Liver (tissue), 9 donors: ENCODE results near the gene HAO2. TPM values are rescaled to one million over a fixed set of nuclear protein-coding genes. Genes with fewer than 3 reads are reported as not detected.
"Not testable (repeated sequence)": the region's sequence is repeated elsewhere in the genome, so short reads cannot be mapped to it uniquely, and the experiment has no call there.

ENCODE experiments used
- DNase-seq: peaks from one replicate; pipeline ENCODE4 v3.0.0-alpha.2; 2017; ENCODE audit warnings: low spot score
- H3K27ac ChIP-seq, 2 donors: one replicate each; pipeline ENCODE4 v1.7.0; 2013; ENCODE audit warnings: inconsistent platforms in 2 of 2, low read length in 2 of 2, control low read depth in 1 of 2, low read depth in 1 of 2, mild to moderate bottlenecking in 1 of 2
- H3K27me3 ChIP-seq, 4 donors: one replicate each; pipeline versions ENCODE4 v1.6.1 to v1.7.0; 2013; ENCODE audit warnings: low read length in 3 of 4, inconsistent platforms in 1 of 4, mild to moderate bottlenecking in 1 of 4, moderate library complexity in 1 of 4; ENCODE audit not compliant: control insufficient read depth in 4 of 4, insufficient read depth in 4 of 4
- H3K36me3 ChIP-seq, 4 donors: one replicate each; pipeline versions ENCODE4 v1.6.1 to v1.7.0; 2013; ENCODE audit warnings: low read length in 3 of 4, mild to moderate bottlenecking in 3 of 4, low read depth in 1 of 4, moderate library complexity in 1 of 4; ENCODE audit not compliant: control insufficient read depth in 4 of 4, insufficient read depth in 3 of 4
- H3K4me1 ChIP-seq, 4 donors: one replicate each; pipeline versions ENCODE4 v1.6.1 to v1.7.0; 2013; ENCODE audit warnings: low read length in 3 of 4, mild to moderate bottlenecking in 3 of 4, moderate library complexity in 1 of 4; ENCODE audit not compliant: control insufficient read depth in 4 of 4, insufficient read depth in 4 of 4
- H3K4me3 ChIP-seq, 3 donors: one replicate each; pipeline versions ENCODE4 v1.6.1 to v1.7.0; 2013; ENCODE audit warnings: low read length in 3 of 3, control low read depth in 1 of 3, low read depth in 1 of 3, mild to moderate bottlenecking in 1 of 3
- H3K9ac ChIP-seq, 2 donors: one replicate each; pipeline ENCODE4 v1.7.0; 2013; ENCODE audit warnings: low read length in 2 of 2, mild to moderate bottlenecking in 2 of 2, moderate library complexity in 2 of 2, control low read depth in 1 of 2, low read depth in 1 of 2
- H3K9me3 ChIP-seq, 4 donors: one replicate each; pipeline versions ENCODE4 v1.6.1 to v1.7.0; 2013; ENCODE audit warnings: low read length in 3 of 4; ENCODE audit not compliant: control insufficient read depth in 4 of 4
- EGR1 ChIP-seq, 2 donors: IDR thresholded peaks; 2 replicates each; pipeline ENCODE4 v1.6.1; 2016 to 2018; ENCODE audit warnings: antibody characterized with exemption in 2 of 2, low read depth in 2 of 2
- FOXA2 ChIP-seq: IDR thresholded peaks from 2 replicates; pipeline ENCODE4 v1.6.1; 2016; ENCODE audit warnings: antibody characterized with exemption
- HNF4A ChIP-seq, 2 donors: conservative IDR thresholded peaks; 2 replicates each; pipeline ENCODE4 v1.6.1; 2016; ENCODE audit warnings: antibody characterized with exemption in 2 of 2, mild to moderate bottlenecking in 2 of 2
- HNF4G ChIP-seq: IDR thresholded peaks from 2 replicates; pipeline ENCODE4 v1.6.1; 2016; ENCODE audit warnings: antibody characterized with exemption
- JUND ChIP-seq, 2 donors: IDR thresholded peaks; 2 replicates each; pipeline ENCODE4 v1.6.1; 2016; ENCODE audit warnings: antibody characterized with exemption in 2 of 2
- MAX ChIP-seq: IDR thresholded peaks from 2 replicates; pipeline ENCODE4 v1.6.1; 2016; ENCODE audit warnings: antibody characterized with exemption
- NR2F2 ChIP-seq: IDR thresholded peaks from 2 replicates; pipeline ENCODE4 v1.6.1; 2016; ENCODE audit warnings: antibody characterized with exemption
- RAD21 ChIP-seq, 2 donors: IDR thresholded peaks; 2 replicates each; pipeline ENCODE4 v1.6.1; 2016; ENCODE audit warnings: antibody characterized with exemption in 2 of 2, mild to moderate bottlenecking in 2 of 2
- REST ChIP-seq: IDR thresholded peaks from 2 replicates; pipeline ENCODE4 v1.6.1; 2016; ENCODE audit warnings: antibody characterized with exemption, mild to moderate bottlenecking
- RXRA ChIP-seq, 2 donors: IDR thresholded peaks; 2 replicates each; pipeline ENCODE4 v1.6.1; 2017 to 2018; ENCODE audit warnings: antibody characterized with exemption in 2 of 2, mild to moderate bottlenecking in 1 of 2
- SP1 ChIP-seq: IDR thresholded peaks from 2 replicates; pipeline ENCODE4 v1.6.1; 2018; ENCODE audit warnings: antibody characterized with exemption, mild to moderate bottlenecking
- TAF1 ChIP-seq: conservative IDR thresholded peaks from 2 replicates; pipeline ENCODE4 v1.6.1; 2016; ENCODE audit warnings: antibody characterized with exemption, mild to moderate bottlenecking
- YY1 ChIP-seq: IDR thresholded peaks from 2 replicates; pipeline ENCODE4 v1.6.1; 2016; ENCODE audit warnings: antibody characterized with exemption, mild to moderate bottlenecking
- WGBS: extraction: QIAGEN DNeasy Blood & Tissue Kit; methylation state at CpG from one replicate; pipeline ENCODE4 v1.1.7; 2013; 5-methylcytosine and 5-hydroxymethylcytosine counted together
- polyA plus RNA-seq, 2 donors: library from polyadenylated mRNA; stranded (reverse) in 1 of 2; unstranded in 1 of 2; fragments of 200-250 nt in 1 of 2; fragments of >200 nt in 1 of 2; fragmentation: Nextera tagmentation in 1 of 2; extraction: Ambion mirVana in 1 of 2; gene quantifications; one replicate each; pipeline versions ENCODE4 v1.2.1 to v1.2.3, GENCODE V29; 2013 to 2015
- total RNA-seq, 2 donors: library from RNA; depleted of rRNA; stranded (reverse); fragments of >200 nt; gene quantifications; one replicate each; pipeline ENCODE4 v1.2.3, GENCODE V29; 2014
- TF ChIP-seq, protein P1 (sequence below): IDR thresholded peaks from 2 replicates; pipeline ENCODE4 v1.6.1; 2016; ENCODE audit warnings: antibody characterized with exemption
- donor health status: healthy.
- donor health status: healthy.
- donor health status: healthy.
- donor health status: healthy.
- donor health status: healthy.

The HAO2 gene
- total and polyA plus RNA-seq, 4 donors, result 8.2 to 377 (median 150) TPM

DNA sequence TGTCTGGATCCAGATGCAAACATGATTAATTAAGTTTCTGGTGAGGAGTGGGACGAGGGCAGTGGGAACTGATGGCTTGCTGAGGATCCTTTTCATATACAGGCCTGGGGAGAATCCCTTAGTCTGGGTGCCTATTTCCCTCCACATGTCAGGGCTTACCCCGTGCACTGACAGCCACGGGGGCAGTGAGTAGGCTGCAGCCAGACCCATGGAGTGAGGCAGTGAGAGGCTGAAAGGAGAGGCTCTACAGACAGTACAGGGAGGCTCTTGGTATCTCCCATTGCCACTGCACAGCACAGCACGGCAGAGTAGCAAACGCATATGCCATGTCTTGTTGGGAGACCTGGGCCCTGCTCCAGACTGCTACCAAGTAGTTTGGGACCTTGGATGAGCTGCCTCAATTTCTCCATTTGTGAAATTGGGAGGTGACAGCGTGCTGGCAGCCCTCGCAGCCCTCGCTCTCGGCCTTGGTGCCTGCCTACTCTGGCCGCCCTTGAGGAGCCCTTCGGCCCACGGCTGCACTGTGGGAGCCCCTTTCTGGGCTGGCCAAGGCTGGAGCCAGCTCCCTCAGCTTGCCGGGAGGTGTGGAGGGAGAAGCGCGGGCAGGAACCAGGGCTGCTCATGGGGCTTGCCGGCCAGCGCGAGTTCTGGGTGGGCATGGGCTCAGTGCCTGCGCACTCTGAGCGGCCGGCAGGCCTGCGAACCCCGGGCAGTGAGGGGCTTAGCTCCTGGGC is 35.3 kb upstream of the HAO2 start:
- Histone ChIP-seq H3K36me3 (no peaks in the 10 kb centered on the region), H3K4me3 (no peak overlapping the region), H3K4me1 (peaks cover 2 to 41% (median 38%) of the 10 kb centered on the region in 4 donors), H3K27me3 (no peaks in the 10 kb centered on the region), H3K9me3 (no peaks in the 10 kb centered on the region), H3K9ac (no peak overlapping the region), H3K27ac (no peak overlapping the region)
- DNase-seq, result no peak
- TF ChIP-seq SP1 (no peak), HNF4A (conservative IDR thresholded peaks at IDR 0.05) (no peak), MAX (no peak), JUND (IDR thresholded peaks at IDR 0.05) (no peak), HNF4G (no peak)
- WGBS, result 97% methylated on average over 23 of the region's 23 CpGs

DNA sequence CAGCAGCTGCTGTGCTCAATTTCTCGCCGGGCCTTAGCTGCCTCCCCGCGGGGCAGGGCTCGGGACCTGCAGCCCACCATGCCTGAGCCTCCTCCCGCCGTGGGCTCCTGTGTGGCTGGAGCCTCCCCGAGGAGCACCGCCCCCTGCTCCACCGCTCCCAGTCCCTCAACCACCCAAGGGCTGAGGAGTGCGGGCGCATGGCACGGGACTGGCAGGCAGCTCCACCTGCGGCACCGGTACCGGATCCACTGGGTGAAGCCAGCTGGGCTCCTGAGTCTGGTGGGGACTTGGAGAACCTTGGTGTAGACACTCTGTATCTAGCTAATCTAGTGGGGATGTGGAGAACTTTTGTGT is 34.7 kb upstream of the HAO2 start:
- H3K4me3 ChIP-seq, H3K9ac ChIP-seq, H3K27me3 ChIP-seq, H3K9me3 ChIP-seq, H3K27ac ChIP-seq, H3K36me3 ChIP-seq, DNase-seq: not testable (repeated sequence)
- peaks cover 3 to 41% (median 37%) of the 10 kb centered on the region in 4 donors for H3K4me1 ChIP-seq
- WGBS, result 98% methylated on average over 16 of the region's 16 CpGs

DNA sequence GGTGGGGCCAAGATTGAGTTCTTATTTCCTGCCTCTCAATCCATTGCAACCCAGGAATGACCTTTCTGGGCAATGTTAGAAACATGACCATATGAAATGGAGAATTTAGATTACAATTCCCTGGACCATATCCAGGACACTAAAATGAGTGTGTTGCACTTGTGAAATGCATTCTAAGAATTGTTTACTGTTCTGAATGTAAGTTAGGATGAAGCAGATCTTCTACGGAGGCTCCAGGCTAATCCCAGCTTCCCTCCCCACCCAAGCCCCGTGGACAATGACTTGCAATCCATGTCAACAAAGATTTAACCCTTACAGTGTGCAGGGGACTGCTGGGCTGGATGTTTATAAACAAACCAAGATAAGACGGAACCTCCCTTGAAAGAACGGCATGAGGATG is 31.7 kb upstream of the HAO2 start:
- 39% methylated on average over 4 of the region's 4 CpGs for WGBS
- no peak overlapping the region for H3K9ac ChIP-seq
- no peaks in the 10 kb centered on the region for H3K9me3 ChIP-seq
- H3K4me1 ChIP-seq, result peaks cover 8 to 43% (median 31%) of the 10 kb centered on the region in 4 donors
- H3K27me3 ChIP-seq, result no peaks in the 10 kb centered on the region
- H3K36me3 ChIP-seq, result no peaks in the 10 kb centered on the region
- no peak overlapping the region for H3K27ac ChIP-seq
- no peak overlapping the region for H3K4me3 ChIP-seq
- no peak for DNase-seq
- TF ChIP-seq JUND (IDR thresholded peaks at IDR 0.05), result no peak
- no peak for TF ChIP-seq SP1
- no peak for TF ChIP-seq FOXA2
- peak; percentile 57 for TF ChIP-seq NR2F2
- TF ChIP-seq, protein P1, sequence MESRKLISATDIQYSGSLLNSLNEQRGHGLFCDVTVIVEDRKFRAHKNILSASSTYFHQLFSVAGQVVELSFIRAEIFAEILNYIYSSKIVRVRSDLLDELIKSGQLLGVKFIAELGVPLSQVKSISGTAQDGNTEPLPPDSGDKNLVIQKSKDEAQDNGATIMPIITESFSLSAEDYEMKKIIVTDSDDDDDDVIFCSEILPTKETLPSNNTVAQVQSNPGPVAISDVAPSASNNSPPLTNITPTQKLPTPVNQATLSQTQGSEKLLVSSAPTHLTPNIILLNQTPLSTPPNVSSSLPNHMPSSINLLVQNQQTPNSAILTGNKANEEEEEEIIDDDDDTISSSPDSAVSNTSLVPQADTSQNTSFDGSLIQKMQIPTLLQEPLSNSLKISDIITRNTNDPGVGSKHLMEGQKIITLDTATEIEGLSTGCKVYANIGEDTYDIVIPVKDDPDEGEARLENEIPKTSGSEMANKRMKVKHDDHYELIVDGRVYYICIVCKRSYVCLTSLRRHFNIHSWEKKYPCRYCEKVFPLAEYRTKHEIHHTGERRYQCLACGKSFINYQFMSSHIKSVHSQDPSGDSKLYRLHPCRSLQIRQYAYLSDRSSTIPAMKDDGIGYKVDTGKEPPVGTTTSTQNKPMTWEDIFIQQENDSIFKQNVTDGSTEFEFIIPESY, result no peak
- no peak for TF ChIP-seq TAF1
- no peak for TF ChIP-seq REST
- TF ChIP-seq MAX, result no peak
- peak; percentile 13 to 26 for TF ChIP-seq RXRA (IDR thresholded peaks at IDR 0.05)
- no peak for TF ChIP-seq RAD21 (IDR thresholded peaks at IDR 0.05)
- TF ChIP-seq YY1, result no peak
- no peak for TF ChIP-seq EGR1 (IDR thresholded peaks at IDR 0.05; ENCODE audit: low read depth in 2 of 2)
